H54 (cell line): ENCODE measurements around the gene SSR2.

ENCODE experiments used
- DNase-seq: peaks from one replicate; pipeline ENCODE4 v3.0.0; 2011; ENCODE audit warnings: low spot score, mixed read lengths; ENCODE audit not compliant: insufficient read length
- FAIRE-seq: peaks from 3 replicates; lab custom pipeline; 2011; peaks lifted over from hg19 to GRCh38; lab: Jason Lieb, UNC
- POLR2A ChIP-seq: IDR thresholded peaks from 2 replicates; pipeline ENCODE4 v1.6.1; 2011; ENCODE audit warnings: low read depth, mild to moderate bottlenecking, low read length

Gene SSR2

GRCh38 chr1:156021954-156022353 is 1.2 kb upstream of the SSR2 start:
- no peak for TF ChIP-seq POLR2A
- no peak for FAIRE-seq
- no peak for DNase-seq

- FAIRE-seq (no peak), DNase-seq (no peak)
- TF ChIP-seq POLR2A: no peak
These were observed 310 bp upstream of the SSR2 start for GRCh38 chr1:156021093-156021428.

GRCh38 chr1:156019946-156020292 is 832 bp downstream of the SSR2 start:
- no peak for TF ChIP-seq POLR2A
- no peak for FAIRE-seq
- DNase-seq: no peak

DNA sequence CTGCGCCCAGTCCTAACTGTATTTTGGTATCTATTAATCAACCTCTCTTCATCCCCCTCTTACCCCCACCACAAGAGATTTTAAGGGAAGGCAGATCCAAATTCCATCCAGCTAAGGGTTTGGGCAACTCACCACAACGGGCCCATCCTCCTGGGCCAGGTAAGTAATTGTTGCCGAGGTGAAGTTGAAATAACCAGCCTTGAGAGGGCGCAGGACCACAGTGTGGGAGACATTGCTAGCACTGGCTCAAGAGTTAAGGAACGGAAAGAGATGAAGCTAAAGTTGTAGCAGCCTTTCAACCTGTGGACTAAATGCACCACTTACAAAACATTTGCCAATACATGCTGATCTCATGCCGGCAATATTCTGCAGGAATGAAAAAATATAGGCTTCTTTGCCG is 5.9 kb downstream of the SSR2 start:
- TF ChIP-seq POLR2A: no peak

DNA sequence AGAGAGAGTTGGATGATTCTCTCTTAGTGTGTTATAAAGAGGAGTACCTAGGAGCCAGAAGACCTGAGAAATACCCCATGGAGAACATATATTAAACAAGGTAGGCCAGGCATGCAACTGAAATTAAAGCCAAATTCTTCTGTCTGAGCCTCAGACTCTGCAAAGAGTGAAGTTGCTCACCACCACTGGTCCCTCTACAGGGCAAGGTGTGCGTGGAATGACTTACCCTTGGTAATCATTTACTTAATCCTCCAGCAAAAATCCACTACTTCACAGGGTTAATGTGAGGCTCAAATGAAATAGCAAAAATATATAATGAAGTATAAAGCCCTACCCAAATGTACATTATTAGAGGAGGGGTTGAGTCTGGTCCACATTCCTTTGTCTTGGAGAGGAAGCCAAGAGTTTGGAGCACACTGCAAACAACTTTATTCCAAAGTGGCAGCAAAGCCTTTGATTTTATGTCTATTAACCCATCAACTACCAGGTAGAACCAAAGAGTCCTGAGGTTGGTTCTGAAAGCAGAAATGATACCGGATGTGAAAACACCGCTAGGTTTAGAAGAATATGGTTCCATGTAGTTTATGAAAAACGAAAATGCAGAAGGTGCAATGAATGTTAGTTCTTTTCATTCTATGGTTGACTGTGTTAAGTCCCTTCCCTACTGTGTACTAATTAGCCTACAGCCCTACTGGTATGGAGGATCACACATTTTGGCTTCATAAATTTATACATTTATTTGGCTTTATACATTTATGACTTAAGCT is 8.5 kb downstream of the SSR2 start:
- no peak for FAIRE-seq
- TF ChIP-seq POLR2A: no peak
- DNase-seq: no peak

More for the DNA sequence above, 5.9 kb downstream of the SSR2 start:
- FAIRE-seq (no peak), DNase-seq (no peak)

GRCh38 chr1:156009404-156009803 is 11.3 kb downstream of the SSR2 start:
- TF ChIP-seq POLR2A: no peak
- FAIRE-seq (no peak), DNase-seq (no peak)

DNA sequence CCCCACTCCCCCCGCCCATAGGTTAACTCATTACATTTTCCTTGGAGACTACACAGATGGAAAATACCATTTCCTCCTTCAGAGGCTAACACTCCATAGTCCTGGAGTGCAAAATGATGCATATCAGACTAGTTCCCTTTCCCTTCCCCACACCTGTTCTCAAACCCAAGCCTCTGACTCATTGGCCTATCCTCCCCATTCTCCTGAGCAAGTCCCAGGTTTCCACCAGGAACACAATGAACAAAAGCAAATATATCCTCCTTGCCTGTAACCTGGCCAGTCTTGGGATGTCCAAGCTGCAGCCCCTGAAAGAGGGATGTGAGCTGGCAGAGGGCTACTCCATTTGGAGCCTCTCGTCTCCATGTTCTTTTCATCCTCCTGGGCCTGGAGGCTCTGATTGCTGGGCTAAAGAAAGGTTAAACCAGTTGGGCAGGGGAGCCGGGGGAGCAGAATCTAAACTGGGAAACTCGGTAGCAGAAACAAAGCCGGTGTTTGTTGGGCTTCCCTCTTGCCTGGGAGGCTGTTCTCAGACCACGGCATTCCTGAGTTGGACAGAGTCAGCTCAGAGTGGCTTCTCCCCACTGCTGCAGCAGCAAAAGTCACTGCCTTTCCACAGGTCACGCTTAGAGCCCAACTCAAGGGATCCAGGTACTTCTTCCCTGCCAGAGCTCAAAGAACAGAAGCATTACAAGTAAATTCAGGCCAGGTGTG is 13.9 kb downstream of the SSR2 start:
- no peak for TF ChIP-seq POLR2A
- DNase-seq: no peak
- FAIRE-seq: no peak

- no peak for FAIRE-seq
- DNase-seq: no peak
- no peak for TF ChIP-seq POLR2A
These were observed 15.7 kb downstream of the SSR2 start for GRCh38 chr1:156004843-156005584.

GRCh38 chr1:156003923-156004188 is 16.9 kb downstream of the SSR2 start:
- DNase-seq: no peak
- TF ChIP-seq POLR2A: no peak
- FAIRE-seq: no peak

- no peak for TF ChIP-seq POLR2A
- DNase-seq (no peak), FAIRE-seq (no peak)
These were observed 18.4 kb downstream of the SSR2 start for GRCh38 chr1:156002188-156002911.

DNA sequence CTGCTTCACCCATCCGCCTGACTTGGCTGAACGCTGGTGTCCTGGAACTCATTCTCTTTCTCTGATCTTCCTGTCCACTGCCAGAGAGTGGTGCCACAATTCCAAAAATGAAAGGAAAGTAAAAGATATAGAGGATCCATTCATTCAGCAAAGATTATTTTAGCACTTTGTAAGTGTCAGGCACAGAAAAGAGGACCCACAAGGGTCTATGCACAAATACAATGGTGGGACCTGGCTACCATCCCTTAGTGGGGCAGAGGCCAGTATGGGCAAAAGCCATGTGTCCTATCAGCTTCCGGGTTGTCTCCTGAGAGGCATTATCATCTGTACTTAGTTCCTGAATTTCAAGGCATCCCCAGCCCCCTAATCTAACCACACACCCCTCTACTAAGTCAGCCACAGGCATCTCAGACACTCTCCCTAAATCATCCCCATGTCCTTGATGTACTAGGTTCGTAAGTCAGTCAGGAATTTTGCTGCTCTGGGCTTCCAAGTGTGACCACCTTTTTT is 19.0 kb downstream of the SSR2 start:
- DNase-seq (no peak), FAIRE-seq (no peak)
- no peak for TF ChIP-seq POLR2A

DNA sequence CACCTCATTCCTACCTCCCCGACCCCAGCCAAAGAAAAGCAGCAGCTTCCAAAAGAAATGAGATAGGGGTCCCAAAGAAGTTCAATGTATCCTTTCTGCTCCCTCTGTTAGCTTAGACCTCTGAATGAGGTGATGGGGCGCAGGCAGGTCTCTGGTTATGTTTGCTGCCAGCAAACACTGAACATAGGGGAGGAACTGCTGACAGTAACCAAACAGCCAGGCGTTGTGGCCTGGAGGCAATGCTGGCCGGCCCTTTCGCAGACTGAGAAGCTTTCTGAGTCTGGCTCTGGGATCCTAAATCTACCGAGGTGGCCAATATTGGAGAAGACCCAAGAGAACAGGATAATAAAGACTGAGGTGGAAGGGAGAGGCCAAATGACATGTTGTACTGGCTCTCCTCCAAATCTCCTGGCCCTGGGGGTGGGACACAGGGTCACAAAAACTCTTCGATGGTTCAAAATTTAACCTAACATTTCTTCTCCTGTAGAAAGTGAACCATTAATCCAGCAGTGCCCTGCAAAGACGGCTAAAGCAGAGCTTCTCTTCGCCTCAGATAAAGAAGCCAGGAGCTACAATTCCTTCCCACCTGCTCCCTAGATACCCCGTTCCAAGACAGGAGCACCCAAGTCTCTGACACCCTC is 19.6 kb downstream of the SSR2 start:
- TF ChIP-seq POLR2A: no peak
- no peak for FAIRE-seq
- no peak for DNase-seq

DNA sequence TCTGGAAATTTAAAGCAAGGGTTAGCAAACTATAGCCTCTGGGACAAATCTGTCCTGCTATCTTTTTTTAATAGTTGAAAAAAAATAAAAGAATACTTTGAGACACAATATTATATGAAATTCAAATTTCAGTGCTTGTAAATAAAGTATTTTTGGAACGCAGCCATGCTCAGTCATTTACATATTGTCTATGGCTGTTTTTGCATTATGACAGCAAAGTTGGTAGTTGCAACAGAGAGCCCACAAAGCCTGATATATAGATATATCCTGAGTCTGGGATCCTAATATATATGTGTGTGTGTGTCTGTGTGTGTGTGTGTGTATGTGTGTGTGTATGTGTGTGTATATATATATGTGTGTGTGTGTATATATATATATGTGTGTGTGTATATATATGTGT is 20.8 kb downstream of the SSR2 start:
- no peak for FAIRE-seq
- no peak for DNase-seq
- no peak for TF ChIP-seq POLR2A
